ENCODE measurements around the gene CAPN7. TPM values are rescaled to one million over a fixed set of nuclear protein-coding genes. Genes with fewer than 3 reads are reported as not detected.

Gene CAPN7
- total and polyA plus RNA-seq, 2 experiments from 2014 or later = 26.7 to 33.1 TPM

GRCh38 chr3:15269091-15269989 is 63.3 kb downstream of the CAPN7 start:
- TF ChIP-seq CTCF (IDR thresholded peaks at IDR 0.05; ENCODE audit: low read depth, low read length) = no peak
- no peak overlapping the region for H3K27ac ChIP-seq
- DNase-seq (ENCODE audit: low read depth in 1 of 2, low spot score in 1 of 2) = peak in 1 of 2 donors; percentile 96

DNA sequence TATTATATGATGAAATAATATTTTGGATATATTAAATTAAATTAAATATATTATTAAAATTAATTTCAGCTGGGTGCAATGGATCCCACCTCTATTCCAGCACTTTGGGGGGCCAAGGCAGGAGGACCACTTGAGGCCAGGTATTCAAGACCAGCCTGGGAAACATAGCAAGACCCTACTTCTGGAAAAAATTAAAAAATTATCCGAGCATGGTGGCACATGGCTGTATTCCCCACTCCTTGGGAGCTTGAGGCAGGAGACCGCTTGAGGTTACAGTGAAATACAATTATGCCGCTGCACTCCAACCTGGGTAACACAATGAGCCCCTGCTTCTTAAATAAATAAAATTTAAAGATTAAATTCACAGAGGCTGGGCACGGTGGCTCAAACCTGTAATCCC is 65.0 kb downstream of the CAPN7 start:
- TF ChIP-seq CTCF (IDR thresholded peaks at IDR 0.05; ENCODE audit: low read depth, low read length) = no peak
- peaks cover 5% of the 10 kb centered on the region for H3K4me1 ChIP-seq (ENCODE audit: low read depth)
- no peak overlapping the region for H3K27ac ChIP-seq
- no peaks in the 10 kb centered on the region for H3K27me3 ChIP-seq
- no peaks in the 10 kb centered on the region for H3K9me3 ChIP-seq (ENCODE audit: low read depth)
- no peak overlapping the region for H3K4me3 ChIP-seq
- no peaks in the 10 kb centered on the region for H3K36me3 ChIP-seq
- DNase-seq (ENCODE audit: low read depth in 1 of 2, low spot score in 1 of 2) = no peak

More at GRCh38 chr3:15269091-15269989, 63.3 kb downstream of the CAPN7 start:
- no peaks in the 10 kb centered on the region for H3K36me3 ChIP-seq
- H3K27me3 ChIP-seq = no peaks in the 10 kb centered on the region
- no peak overlapping the region for H3K4me3 ChIP-seq
- H3K9me3 ChIP-seq (ENCODE audit: low read depth) = no peaks in the 10 kb centered on the region
- peaks cover 5% of the 10 kb centered on the region for H3K4me1 ChIP-seq (ENCODE audit: low read depth)

DNA sequence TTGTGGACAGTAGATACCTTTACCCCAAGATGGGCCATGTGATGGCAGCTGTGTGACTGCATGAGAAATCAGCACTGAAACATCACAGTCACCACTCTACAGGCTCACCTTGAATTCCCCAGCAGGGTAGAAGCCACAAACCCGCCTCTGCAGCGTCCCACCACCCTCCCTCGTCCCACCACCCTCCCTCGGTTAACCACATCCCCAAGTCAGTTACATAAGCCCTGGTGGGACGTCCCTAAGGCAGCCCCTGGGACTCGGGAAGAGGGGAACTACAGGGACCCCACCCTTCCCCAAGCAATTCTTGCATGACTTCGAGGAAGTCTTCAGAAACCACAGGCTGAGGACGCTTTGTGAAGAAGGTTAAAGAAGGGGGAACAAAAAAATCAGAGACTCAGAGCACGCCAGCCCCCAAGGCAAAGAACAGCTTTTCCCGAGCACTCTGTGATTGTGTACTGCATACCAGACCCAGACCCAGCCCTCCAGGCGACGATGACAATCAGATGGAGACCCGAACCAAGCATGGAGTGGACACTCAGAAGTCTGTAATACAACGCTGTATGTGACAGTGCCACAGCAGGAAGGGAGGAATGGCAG is 65.8 kb downstream of the CAPN7 start:
- H3K27me3 ChIP-seq = no peaks in the 10 kb centered on the region
- peaks cover 5% of the 10 kb centered on the region for H3K4me1 ChIP-seq (ENCODE audit: low read depth)
- TF ChIP-seq CTCF (IDR thresholded peaks at IDR 0.05; ENCODE audit: low read depth, low read length) = no peak
- no peak for DNase-seq (ENCODE audit: low read depth in 1 of 2, low spot score in 1 of 2)
- no peaks in the 10 kb centered on the region for H3K36me3 ChIP-seq
- H3K4me3 ChIP-seq = no peak overlapping the region
- H3K9me3 ChIP-seq (ENCODE audit: low read depth) = no peaks in the 10 kb centered on the region
- no peak overlapping the region for H3K27ac ChIP-seq

DNA sequence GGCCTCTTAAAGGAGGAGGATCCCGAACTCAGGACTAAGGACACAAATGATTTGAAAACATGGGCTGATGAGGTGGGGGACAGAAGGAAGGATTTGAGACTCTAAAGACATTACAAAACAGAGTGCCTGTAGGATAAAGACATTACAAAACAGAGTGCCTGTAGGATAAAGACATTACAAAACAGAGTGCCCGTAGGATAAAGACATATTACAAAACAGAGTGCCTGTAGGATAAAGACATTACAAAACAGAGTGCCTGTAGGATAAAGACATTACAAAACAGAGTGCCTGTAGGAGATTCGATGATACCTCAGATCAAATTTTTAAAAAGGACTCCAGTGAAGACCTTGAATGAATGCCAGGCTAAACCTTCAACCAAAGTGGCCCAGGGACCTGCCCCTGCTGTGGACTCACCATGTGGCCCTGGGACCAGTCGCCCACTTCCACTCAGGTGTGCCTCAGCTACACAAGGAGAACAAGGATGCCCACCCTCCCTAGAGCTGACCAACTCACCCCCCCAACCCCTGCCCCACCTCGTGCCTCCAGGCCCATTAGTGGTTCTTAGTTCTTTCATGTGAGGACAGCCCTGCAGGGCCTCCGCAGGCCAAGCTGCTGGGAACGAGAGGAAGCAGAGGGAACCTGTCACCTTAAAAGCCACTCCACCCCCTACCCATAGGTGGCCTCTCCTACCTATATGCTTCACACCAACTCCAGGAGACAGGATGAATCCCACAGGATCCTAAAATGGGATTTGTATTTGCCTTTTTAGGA is 66.6 kb downstream of the CAPN7 start:
- no peak overlapping the region for H3K4me3 ChIP-seq
- no peak overlapping the region for H3K27ac ChIP-seq
- peaks cover 5% of the 10 kb centered on the region for H3K4me1 ChIP-seq (ENCODE audit: low read depth)
- peak in 1 of 2 donors; percentile 38 for DNase-seq (ENCODE audit: low read depth in 1 of 2, low spot score in 1 of 2)
- no peaks in the 10 kb centered on the region for H3K27me3 ChIP-seq
- H3K36me3 ChIP-seq = no peaks in the 10 kb centered on the region
- TF ChIP-seq CTCF (IDR thresholded peaks at IDR 0.05; ENCODE audit: low read depth, low read length) = no peak
- no peaks in the 10 kb centered on the region for H3K9me3 ChIP-seq (ENCODE audit: low read depth)

- Histone ChIP-seq H3K27ac (no peak overlapping the region), H3K4me1 (ENCODE audit: low read depth) (peaks cover 9% of the 10 kb centered on the region), H3K36me3 (no peaks in the 10 kb centered on the region), H3K4me3 (no peak overlapping the region), H3K9me3 (ENCODE audit: low read depth) (no peaks in the 10 kb centered on the region), H3K27me3 (no peaks in the 10 kb centered on the region)
- TF ChIP-seq CTCF (IDR thresholded peaks at IDR 0.05; ENCODE audit: low read depth, low read length) = no peak
- no peak for DNase-seq (ENCODE audit: low read depth in 1 of 2, low spot score in 1 of 2)
These were observed 67.2 kb downstream of the CAPN7 start for GRCh38 chr3:15273227-15273626.
